ENCODE results near the gene CHST14. TPM values are rescaled to one million over a fixed set of nuclear protein-coding genes. Genes with fewer than 3 reads are reported as not detected.

The CHST14 gene
- 30.8 and 32.6 TPM in 2 replicates for total RNA-seq

GRCh38 chr15:40470423-40471104 is at the start of gene CHST14:
CHST14 (plus strand) TSS chr15:40470984; CDS start chr15:40471214, 230 bp downstream.

GRCh38 chr15:40440743-40441564 is 29.8 kb upstream of the CHST14 start, which contains the start of gene BAHD1:
BAHD1 (plus strand) TSS chr15:40440953; CDS start chr15:40458465, 17,512 bp downstream.

Other genes starting within 250 kb of the CHST14 start
- not detected in 2 replicates for gene PAK6, start 231.9 kb upstream of the CHST14 start, total RNA-seq
- not detected in 2 replicates for gene ANKRD63, start 187.9 kb upstream of the CHST14 start, total RNA-seq
- under 0.01 TPM in 1 of 2 replicates, not detected in the other for gene PLCB2, start 163.0 kb upstream of the CHST14 start, total RNA-seq
- gene INAFM2, start 147.3 kb upstream of the CHST14 start, total RNA-seq: 5.5 and 9.0 TPM in 2 replicates
- gene CCDC9B, start 130.0 kb upstream of the CHST14 start, total RNA-seq: 5.2 and 5.3 TPM in 2 replicates
- gene PHGR1, start 120.0 kb upstream of the CHST14 start, total RNA-seq: not detected in 2 replicates
- under 0.01 and 0.35 TPM in 2 replicates for gene DISP2, start 112.8 kb upstream of the CHST14 start, total RNA-seq
- gene KNSTRN, start 88.3 kb upstream of the CHST14 start, total RNA-seq: 43.2 and 47.3 TPM in 2 replicates
- 35.1 and 39.8 TPM in 2 replicates for gene IVD, start 65.2 kb upstream of the CHST14 start, total RNA-seq
- gene BAHD1, start 30.0 kb upstream of the CHST14 start, total RNA-seq: 9.4 and 11.2 TPM in 2 replicates
- 20.8 and 37.7 TPM in 2 replicates for gene CCDC32, start 94.1 kb downstream of the CHST14 start, total RNA-seq
- 12.4 and 18.1 TPM in 2 replicates for gene RPUSD2, start 98.3 kb downstream of the CHST14 start, total RNA-seq
- 17.3 and 38.5 TPM in 2 replicates for gene KNL1, start 123.3 kb downstream of the CHST14 start, total RNA-seq
- gene RAD51, start 224.2 kb downstream of the CHST14 start, total RNA-seq: 5.5 and 6.3 TPM in 2 replicates